Suprapubic skin (tissue), 4 donors: ENCODE data around the gene NRXN3. TPM values are rescaled to one million over a fixed set of nuclear protein-coding genes. Genes with fewer than 3 reads are reported as not detected.

Experiments used
- DNase-seq, 2 donors: peaks; one replicate each; pipeline ENCODE4 v3.0.0-alpha.2; 2019; ENCODE audit warnings: low spot score in 2 of 2
- H3K27ac ChIP-seq: fragments of 200-600 bp; sonication (generic); one replicate; pipeline ENCODE4 v1.5.1; 2019
- H3K27me3 ChIP-seq: fragments of 200-600 bp; sonication (generic); one replicate; pipeline ENCODE4 v1.5.1; 2019
- H3K36me3 ChIP-seq: fragments of 200-600 bp; sonication (generic); one replicate; pipeline ENCODE4 v1.5.1; 2019
- H3K4me1 ChIP-seq: fragments of 200-600 bp; sonication (generic); one replicate; pipeline ENCODE4 v1.5.1; 2019
- H3K4me3 ChIP-seq: fragments of 200-600 bp; sonication (generic); one replicate; pipeline ENCODE4 v1.5.1; 2019; ENCODE audit warnings: mild to moderate bottlenecking
- H3K9me3 ChIP-seq: fragments of 200-600 bp; sonication (generic); one replicate; pipeline ENCODE4 v1.5.1; 2019
- EP300 ChIP-seq: sonication (generic); formaldehyde crosslinking; IDR thresholded peaks from one replicate; pipeline ENCODE4 v1.6.1; 2017; ENCODE audit warnings: antibody characterized with exemption
- POLR2A ChIP-seq, 2 donors: fragments of 450-650 bp; IDR thresholded peaks; one replicate each; pipeline ENCODE4 v1.6.1; 2017; ENCODE audit warnings: antibody characterized with exemption in 2 of 2, mild to moderate bottlenecking in 2 of 2, moderate library complexity in 2 of 2
- POLR2AphosphoS5 ChIP-seq, 3 donors: sonication (generic); formaldehyde crosslinking; IDR thresholded peaks; one replicate each; pipeline ENCODE4 v1.6.1; 2017; ENCODE audit warnings: antibody characterized with exemption in 3 of 3
- WGBS: methylation state at CpG from one replicate; pipeline ENCODE4 v1.1.5; 2018; 5-methylcytosine and 5-hydroxymethylcytosine counted together
- total RNA-seq, 4 donors: library from RNA; depleted of rRNA; stranded (reverse); fragments of >200 nt; gene quantifications; one replicate each; pipeline ENCODE4 v1.1.0, GENCODE V29; 2016
- TF ChIP-seq, protein P1 (sequence below), 2 donors: fragments of 200-600 bp in 1 of 2; fragments of 450-650 bp in 1 of 2; sonication (generic) in 1 of 2; IDR thresholded peaks; one replicate each; pipeline ENCODE4 v1.5.1; 2016 to 2019; ENCODE audit warnings: antibody characterized with exemption in 2 of 2, mild to moderate bottlenecking in 1 of 2, moderate library complexity in 1 of 2

Gene NRXN3
- total RNA-seq, 4 donors from 2014 or later = 0.79 to 4.3 (median 3.3) TPM

DNA sequence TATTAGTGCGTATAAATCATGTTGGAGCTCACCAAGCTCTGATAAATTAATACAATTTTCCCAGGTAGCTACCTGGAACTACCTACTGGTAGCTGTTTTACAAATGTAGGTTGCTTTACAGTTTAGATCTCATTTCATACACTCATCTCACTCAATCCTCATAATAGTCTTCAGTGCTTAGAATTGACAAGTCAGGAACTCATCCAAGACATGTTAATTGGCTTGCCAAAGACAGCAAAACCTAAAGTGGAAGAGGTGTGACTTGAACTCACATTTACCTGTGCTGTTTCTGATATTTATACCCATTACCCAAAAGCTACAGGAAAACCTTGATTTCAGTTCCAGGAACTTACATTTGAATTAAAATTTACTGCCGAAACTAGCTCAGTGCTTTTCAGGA lies 1744.4 kb downstream of the NRXN3 start:
- H3K27me3 ChIP-seq = no peaks in the 10 kb centered on the region
- H3K4me1 ChIP-seq = no peaks in the 10 kb centered on the region
- 77% methylated on average over 2 of the region's 2 CpGs for WGBS
- H3K9me3 ChIP-seq = no peaks in the 10 kb centered on the region
- H3K4me3 ChIP-seq = no peak overlapping the region
- DNase-seq = no peak
- TF ChIP-seq POLR2A (IDR thresholded peaks at IDR 0.05) = no peak
- TF ChIP-seq, protein P1, sequence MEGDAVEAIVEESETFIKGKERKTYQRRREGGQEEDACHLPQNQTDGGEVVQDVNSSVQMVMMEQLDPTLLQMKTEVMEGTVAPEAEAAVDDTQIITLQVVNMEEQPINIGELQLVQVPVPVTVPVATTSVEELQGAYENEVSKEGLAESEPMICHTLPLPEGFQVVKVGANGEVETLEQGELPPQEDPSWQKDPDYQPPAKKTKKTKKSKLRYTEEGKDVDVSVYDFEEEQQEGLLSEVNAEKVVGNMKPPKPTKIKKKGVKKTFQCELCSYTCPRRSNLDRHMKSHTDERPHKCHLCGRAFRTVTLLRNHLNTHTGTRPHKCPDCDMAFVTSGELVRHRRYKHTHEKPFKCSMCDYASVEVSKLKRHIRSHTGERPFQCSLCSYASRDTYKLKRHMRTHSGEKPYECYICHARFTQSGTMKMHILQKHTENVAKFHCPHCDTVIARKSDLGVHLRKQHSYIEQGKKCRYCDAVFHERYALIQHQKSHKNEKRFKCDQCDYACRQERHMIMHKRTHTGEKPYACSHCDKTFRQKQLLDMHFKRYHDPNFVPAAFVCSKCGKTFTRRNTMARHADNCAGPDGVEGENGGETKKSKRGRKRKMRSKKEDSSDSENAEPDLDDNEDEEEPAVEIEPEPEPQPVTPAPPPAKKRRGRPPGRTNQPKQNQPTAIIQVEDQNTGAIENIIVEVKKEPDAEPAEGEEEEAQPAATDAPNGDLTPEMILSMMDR (IDR thresholded peaks at IDR 0.05) = no peak
- TF ChIP-seq EP300 = no peak
- no peak for TF ChIP-seq POLR2AphosphoS5 (IDR thresholded peaks at IDR 0.05)
- H3K36me3 ChIP-seq = no peaks in the 10 kb centered on the region
- no peak overlapping the region for H3K27ac ChIP-seq

DNA sequence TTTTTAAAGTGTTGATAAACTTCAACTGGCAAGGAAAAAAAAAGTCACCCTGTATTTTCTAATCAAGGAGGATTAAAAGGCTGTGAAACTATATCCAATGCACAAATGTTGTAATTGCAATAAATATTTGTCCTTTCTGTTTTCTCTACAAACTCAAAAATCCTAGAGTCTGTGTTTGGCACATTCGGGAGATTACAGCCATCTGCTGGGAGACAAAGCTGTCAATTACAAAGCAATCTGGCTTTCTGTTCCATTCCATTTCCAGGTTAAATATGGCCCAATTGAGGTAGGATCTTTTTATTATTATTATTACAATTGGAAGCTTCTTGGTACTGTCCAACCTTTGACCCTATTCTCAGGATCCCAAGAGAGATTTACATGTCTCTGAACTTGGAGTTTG lies 1745.2 kb downstream of the NRXN3 start:
- TF ChIP-seq EP300 = no peak
- TF ChIP-seq, protein P1 (IDR thresholded peaks at IDR 0.05) = no peak
- no peak for TF ChIP-seq POLR2A (IDR thresholded peaks at IDR 0.05)
- no peak for TF ChIP-seq POLR2AphosphoS5 (IDR thresholded peaks at IDR 0.05)
- Histone ChIP-seq H3K9me3 (no peaks in the 10 kb centered on the region), H3K4me3 (no peak overlapping the region), H3K27ac (no peak overlapping the region), H3K36me3 (no peaks in the 10 kb centered on the region), H3K27me3 (no peaks in the 10 kb centered on the region), H3K4me1 (no peaks in the 10 kb centered on the region)
- no peak for DNase-seq
- 68% methylated on average over 1 of the region's 1 CpG for WGBS

DNA sequence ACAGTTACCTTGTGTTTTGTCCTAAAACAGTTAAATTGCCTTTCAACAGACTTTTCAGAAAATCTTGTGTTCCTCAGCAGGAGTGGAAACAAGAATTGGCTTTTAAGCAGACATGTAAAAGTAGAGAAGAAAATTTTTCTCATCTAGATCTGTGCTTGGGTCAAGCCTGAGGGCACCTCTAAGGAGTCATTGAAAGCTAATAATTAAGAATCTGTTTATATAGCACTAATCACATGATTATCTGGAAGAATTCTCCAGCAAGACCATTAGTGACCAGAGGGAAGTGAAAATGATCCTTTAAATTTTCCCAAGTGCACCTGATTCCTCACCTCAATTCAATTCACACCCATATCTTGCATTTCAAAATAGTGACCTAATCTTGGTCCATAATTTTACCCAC lies 1746.1 kb downstream of the NRXN3 start:
- H3K4me1 ChIP-seq = no peaks in the 10 kb centered on the region
- H3K4me3 ChIP-seq = no peak overlapping the region
- no peaks in the 10 kb centered on the region for H3K9me3 ChIP-seq
- no peaks in the 10 kb centered on the region for H3K27me3 ChIP-seq
- no peak for DNase-seq
- TF ChIP-seq, protein P1 (IDR thresholded peaks at IDR 0.05) = no peak
- TF ChIP-seq EP300 = no peak
- no peak for TF ChIP-seq POLR2AphosphoS5 (IDR thresholded peaks at IDR 0.05)
- no peak for TF ChIP-seq POLR2A (IDR thresholded peaks at IDR 0.05)
- no peak overlapping the region for H3K27ac ChIP-seq
- no peaks in the 10 kb centered on the region for H3K36me3 ChIP-seq

DNA sequence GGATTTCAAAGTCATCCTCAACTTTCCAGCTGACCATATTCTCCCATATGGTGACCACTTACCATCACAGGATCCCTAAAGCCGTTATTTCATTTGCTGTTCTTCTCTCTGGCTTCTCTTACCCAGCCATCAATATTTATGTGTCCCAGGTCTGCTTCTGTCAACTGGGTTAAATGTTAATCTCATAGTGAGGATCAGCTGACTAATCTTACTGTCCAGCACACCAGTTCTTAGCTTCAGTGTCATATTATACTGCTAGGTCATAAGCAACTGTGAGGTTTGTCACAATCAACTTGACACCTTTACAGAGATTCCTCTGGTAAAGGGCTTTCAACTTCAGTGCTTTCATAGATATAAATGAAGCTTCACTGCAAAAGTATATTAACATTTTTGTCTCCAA lies 1746.7 kb downstream of the NRXN3 start:
- WGBS = 81% methylated on average over 1 of the region's 1 CpG
- H3K27ac ChIP-seq = no peak overlapping the region
- TF ChIP-seq EP300 = no peak

More for the DNA sequence above, 1746.7 kb downstream of the NRXN3 start:
- Histone ChIP-seq H3K4me3 (no peak overlapping the region), H3K4me1 (no peaks in the 10 kb centered on the region), H3K9me3 (no peaks in the 10 kb centered on the region), H3K36me3 (no peaks in the 10 kb centered on the region), H3K27me3 (no peaks in the 10 kb centered on the region)
- no peak for DNase-seq
